ENCODE results near the gene ZBTB11. TPM values are rescaled to one million over a fixed set of nuclear protein-coding genes. Genes with fewer than 3 reads are reported as not detected.
"Not testable (repeated sequence)": the region's sequence is repeated elsewhere in the genome, so short reads cannot be mapped to it uniquely, and the experiment has no call there.

The ZBTB11 gene
- 14.3 TPM for polyA plus RNA-seq (ENCODE audit: insufficient read length)

DNA sequence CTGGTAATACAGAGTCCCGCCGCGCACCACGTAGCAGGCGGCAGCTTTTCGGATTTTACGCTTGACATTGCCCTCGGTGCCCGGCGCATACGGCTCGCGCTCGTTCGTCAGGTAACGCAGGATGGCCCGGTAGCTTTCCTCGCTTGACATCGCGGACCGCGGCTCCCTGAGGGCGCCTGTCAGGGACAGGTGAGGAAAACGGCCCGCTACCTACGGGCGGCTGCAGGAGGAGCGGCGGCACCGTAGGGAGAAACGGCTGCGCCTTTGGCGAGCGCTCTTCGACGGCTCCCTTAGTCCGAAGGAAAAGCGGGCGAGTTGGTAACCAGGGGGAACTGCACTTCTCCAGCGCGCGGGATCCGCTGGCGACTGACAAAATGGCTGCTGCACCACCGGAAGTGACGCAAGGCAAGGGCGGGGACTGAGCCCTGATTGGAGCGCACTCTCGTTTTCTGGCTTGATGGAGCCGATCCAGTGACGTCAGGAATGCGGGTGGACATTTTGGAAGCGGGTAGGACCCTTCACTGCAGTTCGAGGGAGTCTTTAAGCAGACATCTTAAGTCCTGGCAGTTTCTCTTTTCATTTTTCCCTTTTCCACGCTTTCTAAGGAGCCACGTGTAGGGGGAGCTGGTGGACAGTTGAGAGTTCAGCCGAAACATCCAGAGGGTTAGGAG is at the start of gene ZBTB11:
Gene ZBTB11 (minus strand): TSS at position 368 of the 671 bp plus-strand sequence. CDS start 218 bp downstream, at position 150.
- DNase-seq (ENCODE audit: low read depth), result peak; percentile 100

- no peak for DNase-seq (ENCODE audit: low read depth)
Measured at GRCh38 chr3:101725890-101726275, 49.0 kb upstream of the ZBTB11 start.

DNA sequence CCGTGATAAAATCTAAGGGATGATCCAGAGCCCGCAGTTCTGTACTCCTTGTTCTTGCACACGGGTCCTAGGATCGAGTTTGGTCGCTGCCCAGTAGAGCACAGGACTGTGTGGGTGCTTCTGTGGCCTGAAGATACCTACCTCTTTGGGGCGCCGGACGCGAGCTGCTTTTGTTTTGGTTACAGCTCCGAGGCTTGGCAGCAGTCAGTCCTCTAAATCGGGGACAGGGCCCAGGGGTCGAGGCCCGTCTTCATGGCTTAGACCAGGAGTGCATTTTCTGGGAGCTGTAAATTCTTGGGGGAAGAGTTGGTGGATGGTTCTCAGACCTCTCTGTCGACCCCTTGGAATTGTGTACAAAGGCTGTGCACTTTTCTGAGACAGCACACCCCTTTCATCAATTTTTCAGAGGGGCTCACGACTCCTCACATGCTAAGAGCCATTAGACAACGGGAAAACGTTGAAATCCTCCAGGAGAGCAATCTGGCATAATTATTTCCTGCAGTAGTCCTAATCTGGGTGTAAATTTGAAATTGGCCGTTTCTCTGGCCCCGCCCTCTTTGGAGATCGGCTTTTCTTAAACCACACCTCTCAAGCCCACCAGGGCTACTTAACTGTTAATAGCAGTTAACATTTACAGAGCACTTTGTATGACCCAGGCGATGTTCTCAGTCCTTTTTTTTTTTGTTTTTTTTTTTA is 48.4 kb upstream of the ZBTB11 start:
- no peak for DNase-seq (ENCODE audit: low read depth)

GRCh38 chr3:101724329-101725193 is 47.6 kb upstream of the ZBTB11 start, which contains the start of gene CEP97:
Gene CEP97, plus strand, starts transcription at chr3:101724614. Its CDS starts 63 bp downstream, at chr3:101724677.
- DNase-seq (ENCODE audit: low read depth), result peak; percentile 88

DNA sequence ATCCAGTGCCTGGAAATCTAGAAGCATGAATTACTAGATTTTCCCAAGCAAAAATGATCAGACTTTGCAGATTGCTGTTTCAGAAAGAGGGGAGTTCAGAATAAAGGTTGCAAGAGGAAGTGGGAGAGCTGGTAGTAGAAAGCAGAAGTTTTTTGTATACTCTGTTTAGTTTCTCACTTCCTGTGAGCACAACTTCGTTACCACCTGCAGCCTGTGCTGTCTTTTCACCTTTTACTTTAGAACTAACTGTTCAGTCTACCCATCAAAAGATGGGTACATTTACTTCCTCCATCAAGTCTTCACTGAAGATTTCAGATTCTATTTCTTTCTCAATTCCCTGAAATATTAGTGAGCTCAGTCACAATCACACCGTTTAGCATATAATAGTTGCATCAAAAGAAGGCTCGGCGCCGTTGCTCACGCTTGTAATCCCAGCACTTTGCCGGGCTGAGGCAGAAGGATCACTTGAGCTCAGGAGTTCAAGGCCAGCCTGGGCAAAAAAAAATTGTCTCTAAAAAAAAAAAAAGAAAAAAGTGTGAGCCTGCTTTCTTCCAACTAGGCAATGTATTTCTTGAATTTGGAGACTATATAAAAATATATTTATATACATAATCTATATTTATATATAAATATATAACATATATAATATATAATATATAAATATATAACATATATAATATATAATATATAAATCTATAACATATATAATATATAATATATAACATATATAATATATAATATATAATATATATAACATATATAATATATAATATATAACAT is 45.7 kb upstream of the ZBTB11 start:
- no peak for DNase-seq (ENCODE audit: low read depth)

DNA sequence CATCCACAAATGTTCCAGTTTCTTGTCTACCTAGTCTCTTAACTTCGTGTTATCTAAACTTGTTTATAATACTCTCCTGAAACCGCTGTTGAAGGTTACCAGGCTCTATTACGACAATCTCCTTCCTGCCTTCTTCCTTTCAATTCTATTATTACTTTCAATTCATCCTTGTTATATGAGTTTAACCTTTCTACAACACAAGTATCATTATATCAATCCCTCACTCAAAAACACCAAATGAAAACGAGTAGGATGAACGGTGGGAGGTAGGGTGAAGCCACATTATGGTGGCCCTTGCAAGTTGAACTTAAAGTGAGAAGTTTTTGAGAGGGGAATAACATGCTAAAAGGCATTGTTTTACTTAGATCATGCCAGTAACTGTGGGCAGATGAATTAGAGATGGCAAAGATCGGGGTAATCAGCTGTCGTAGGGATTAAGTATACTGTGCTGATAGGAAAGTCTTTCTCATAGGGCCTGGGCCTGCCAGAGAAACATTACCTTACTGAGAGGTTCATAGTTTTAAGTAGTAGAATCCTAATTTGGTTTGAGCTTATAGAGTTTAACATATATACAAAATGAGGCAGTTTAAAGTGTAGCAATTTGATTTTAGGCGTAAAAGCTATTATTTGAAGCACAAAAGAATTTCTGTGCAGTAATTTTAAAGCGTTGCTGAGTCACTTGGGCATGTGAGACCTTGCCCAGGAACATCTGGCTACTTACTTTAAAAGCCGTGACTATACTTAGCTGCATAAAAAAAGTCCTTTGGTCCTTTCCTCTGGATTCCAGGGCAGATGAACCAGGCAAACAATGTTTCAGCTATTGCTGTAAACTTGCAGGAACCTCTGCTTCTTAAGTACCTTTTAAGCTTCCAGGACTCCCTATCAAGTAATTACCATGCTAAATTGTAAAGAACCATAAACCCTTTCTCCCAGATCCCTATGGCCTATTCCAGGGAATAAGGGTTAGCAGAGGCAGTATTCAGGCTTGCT is 44.2 kb upstream of the ZBTB11 start:
- DNase-seq (ENCODE audit: low read depth), result no peak

- no peak for DNase-seq (ENCODE audit: low read depth)
Measured at GRCh38 chr3:101719604-101720185, 42.8 kb upstream of the ZBTB11 start.

GRCh38 chr3:101718455-101718854 is 41.5 kb upstream of the ZBTB11 start:
- DNase-seq (ENCODE audit: low read depth), result no peak

DNA sequence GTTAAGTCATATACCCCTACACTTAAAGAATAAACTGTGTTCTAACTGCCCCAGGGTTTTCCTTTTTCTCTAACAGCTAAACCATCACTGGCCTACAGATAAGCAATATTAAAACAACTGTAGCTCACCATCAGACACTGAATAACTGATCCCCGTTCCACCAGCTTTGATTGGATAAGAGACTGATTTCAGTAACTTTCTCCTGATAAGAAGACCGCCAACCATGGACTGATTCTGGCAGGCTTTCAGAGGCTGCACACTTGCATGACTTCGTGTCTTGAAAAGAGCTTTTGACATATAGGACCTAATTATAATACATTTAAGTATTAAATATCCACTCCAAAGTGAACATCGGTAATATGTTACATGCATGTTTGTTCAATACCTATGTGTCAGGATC is 32.2 kb upstream of the ZBTB11 start:
- DNase-seq (ENCODE audit: low read depth), result no peak

DNA sequence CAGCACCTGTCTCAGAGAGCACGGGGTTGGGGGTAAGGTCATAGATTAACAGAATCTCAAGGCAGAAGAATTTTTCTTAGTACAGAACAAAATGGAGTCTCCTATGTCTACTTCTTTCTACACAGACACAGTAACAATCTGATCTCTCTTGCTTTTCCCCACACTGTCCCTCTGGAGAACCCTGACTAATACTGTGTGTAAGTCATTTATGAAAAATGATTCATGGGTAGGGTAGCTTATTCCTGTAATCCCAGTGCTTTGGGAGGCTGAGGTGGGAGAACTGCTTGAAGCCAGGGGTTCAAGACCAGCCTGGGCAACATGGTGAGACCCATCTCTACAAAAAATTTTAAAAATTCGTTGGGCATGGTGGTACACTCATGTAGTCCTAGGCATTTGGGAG is 27.7 kb upstream of the ZBTB11 start:
- not testable (repeated sequence) for DNase-seq (ENCODE audit: low read depth)

DNA sequence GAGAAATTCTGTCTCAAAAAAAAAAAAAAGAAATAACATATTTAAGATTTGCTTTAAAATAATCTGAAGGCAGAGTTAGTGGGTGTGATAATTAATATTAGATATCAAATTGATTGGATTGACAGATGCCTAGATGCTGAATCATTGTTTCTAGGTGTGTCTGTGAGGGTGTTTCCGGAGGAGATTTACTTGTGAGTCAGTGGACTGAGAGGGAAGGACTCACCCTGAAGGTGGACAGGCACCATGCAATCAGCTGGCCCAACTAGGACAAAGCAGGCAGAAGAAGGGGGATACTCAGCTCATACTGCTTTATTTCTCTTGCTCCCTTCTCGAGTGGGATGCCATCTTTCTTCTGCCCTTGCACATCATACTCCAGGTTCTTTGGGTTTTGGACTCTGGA is 26.2 kb upstream of the ZBTB11 start:
- DNase-seq (ENCODE audit: low read depth), result no peak

- DNase-seq (ENCODE audit: low read depth), result no peak
Measured at GRCh38 chr3:101702726-101703125, 25.8 kb upstream of the ZBTB11 start.

DNA sequence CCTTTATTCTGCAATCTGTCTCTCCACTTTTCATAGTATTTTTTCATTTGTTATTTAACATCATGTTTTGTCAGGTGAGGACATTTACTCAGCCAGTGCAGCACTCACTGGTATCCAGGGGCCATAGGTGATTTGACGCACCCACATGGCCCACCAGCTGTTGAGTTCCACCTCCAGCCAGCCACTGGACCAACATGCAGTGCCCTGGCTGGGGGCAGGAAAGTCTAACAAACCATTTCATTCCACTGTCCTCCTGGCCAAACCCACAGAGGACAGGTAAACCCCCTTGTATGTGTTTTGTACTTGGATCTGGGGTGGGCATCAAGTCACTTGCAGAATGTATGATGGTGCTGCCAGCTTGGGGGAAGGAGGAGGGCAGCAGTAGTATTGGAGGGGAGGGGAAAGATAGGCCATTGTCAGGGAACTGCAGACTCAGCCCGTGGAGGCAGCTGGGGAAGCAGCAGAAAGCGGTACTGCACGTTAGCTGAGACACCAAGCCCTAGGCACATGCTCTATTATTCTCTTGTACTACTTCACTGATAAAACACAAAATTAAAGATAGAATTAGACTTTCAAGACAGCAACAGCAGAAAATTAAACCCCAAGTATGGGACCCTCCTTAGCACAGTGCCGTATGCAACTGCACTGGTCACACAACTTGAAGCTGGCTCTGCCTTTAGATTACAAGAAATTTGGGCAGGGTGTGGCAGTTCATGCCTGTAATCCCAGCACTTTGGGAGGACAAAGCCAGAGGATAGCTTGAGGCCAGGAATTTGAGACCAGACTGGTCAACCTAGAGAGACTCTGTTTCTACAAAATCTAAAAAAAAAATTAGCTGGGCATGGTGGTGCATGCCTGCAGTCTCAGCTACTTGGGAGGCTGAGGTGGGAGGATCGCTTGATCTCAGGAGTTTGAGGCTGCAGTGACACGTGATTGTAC is 25.0 kb upstream of the ZBTB11 start:
- no peak for DNase-seq (ENCODE audit: low read depth)

- DNase-seq (ENCODE audit: low read depth), result no peak
Measured at GRCh38 chr3:101695779-101696372, 18.9 kb upstream of the ZBTB11 start.

DNA sequence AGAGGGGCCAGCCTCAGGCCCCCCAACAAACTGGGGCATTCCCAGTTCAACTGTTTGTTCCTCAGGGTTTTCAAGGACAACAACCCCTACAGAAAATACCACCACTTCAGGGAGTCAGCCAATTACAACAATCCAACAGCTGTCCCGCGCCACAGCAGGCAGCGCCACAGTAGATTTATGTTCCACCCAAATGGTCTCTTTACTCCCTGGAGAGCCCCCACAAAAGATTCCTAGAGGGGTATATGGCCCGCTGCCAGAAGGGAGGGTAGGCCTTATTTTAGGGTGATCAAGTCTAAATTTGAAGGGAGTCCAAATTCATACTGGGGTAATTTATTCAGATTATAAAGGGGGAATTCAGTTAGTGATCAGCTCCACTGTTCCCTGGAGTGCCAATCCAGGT is 17.9 kb upstream of the ZBTB11 start:
- not testable (repeated sequence) for DNase-seq (ENCODE audit: low read depth)

DNA sequence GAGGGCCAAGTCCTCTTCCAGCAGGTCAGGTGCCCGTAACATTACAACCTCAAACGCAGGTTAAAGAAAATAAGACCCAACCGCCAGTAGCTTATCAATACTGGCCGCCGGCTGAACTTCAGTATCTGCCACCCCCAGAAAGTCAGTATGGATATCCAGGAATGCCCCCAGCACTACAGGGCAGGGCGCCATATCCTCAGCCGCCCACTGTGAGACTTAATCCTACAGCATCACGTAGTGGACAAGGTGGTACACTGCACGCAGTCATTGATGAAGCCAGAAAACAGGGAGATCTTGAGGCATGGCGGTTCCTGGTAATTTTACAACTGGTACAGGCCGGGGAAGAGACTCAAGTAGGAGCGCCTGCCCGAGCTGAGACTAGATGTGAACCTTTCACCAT is 16.6 kb upstream of the ZBTB11 start:
- not testable (repeated sequence) for DNase-seq (ENCODE audit: low read depth)

DNA sequence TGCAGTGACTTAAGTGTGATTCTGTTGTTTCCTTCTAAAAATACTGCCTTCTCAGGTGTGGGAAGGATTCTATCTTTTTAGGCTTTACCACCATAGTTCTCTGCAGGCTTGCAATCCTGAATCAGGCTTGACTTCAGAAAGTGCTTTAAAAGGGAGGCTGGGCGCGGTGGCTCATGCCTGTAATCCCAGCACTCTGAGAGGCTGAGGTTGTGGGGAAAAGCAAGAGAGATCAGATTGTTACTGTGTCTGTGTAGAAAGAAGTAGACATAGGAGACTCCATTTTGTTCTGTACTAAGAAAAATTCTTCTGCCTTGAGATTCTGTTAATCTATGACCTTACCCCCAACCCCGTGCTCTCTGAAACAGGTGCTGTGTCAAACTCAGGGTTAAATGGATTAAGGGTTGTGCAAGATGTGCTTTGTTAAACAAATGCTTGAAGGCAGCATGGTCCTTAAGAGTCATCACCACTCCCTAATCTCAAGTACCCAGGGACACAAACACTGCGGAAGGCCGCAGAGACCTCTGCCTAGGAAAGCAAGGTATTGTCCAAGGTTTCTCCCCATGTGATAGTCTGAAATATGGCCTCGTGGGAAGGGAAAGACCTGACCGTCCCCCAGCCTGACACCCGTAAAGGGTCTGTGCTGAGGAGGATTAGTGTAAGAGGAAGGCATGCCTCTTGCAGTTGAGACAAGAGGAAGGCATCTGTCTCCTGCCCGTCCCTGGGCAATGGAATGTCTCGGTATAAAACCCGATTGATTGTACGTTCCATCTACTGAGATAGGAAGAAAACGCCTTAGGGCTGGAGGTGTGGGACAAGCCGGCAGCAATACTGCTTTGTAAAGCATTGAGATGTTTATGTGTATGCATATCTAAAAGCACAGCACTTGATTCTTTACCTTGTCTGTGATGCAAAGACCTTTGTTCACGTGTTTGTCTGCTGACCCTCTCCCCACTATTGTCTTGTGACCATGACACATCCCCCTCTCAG is 15.0 kb upstream of the ZBTB11 start:
- not testable (repeated sequence) for DNase-seq (ENCODE audit: low read depth)
